K562 (cell line): ENCODE results near the gene SMG6. TPM values are rescaled to one million over a fixed set of nuclear protein-coding genes. Genes with fewer than 3 reads are reported as not detected.

Experiments used
- ATAC-seq: fragments of 200-7000 bp; cut with Tn5 transposase; 3 replicates; pipeline ENCODE4 v1.9.1; 2020; ENCODE audit warnings: moderate library complexity
- BruUV-seq: library from RNA; stranded (reverse); fragments of 400-500 nt; replicated peaks from 2 replicates; lab custom pipeline; 2021; lab: Mats Ljungman, UMichigan
- CTCF ChIA-PET: fragments of 300-600 bp; formaldehyde crosslinking; extraction: SDS; loops from one replicate; lab custom pipeline; 2021; ENCODE audit warnings: low intra/inter-chr PET ratio; lab: Yijun Ruan, JAX
- POLR2A ChIA-PET: fragments of 300-600, 350-650 bp; sonication (Branson Sonifier 250); formaldehyde crosslinking; extraction: SDS; loops from one replicate; lab custom pipeline; 2021; ENCODE audit warnings: antibody characterized with exemption, inconsistent platforms; lab: Yijun Ruan, JAX
- DNase-seq, 4 experiments: peaks; one replicate each; pipeline versions ENCODE4 v3.0.0 to v3.0.0-alpha.2; 2011 to 2018; ENCODE audit warnings: low spot score in 3 of 4, mixed read lengths in 3 of 4; ENCODE audit errors: extremely low read depth in 1 of 4
- FAIRE-seq: peaks from 2 replicates; lab custom pipeline; 2011; peaks lifted over from hg19 to GRCh38; lab: Jason Lieb, UNC
- H2AFZ ChIP-seq: 2 replicates; pipeline ENCODE4 v1.6.0; 2011; ENCODE audit warnings: low read depth, low read length, control low read depth, inconsistent platforms
- H3K27ac ChIP-seq: fragments of 200-600 bp; 3 replicates; pipeline ENCODE4 v1.8.0; 2011; ENCODE audit warnings: low read depth, mild to moderate bottlenecking, control low read depth, inconsistent platforms, low read length, moderate library complexity, mixed read lengths; ENCODE audit errors: extremely low read depth
- H3K27me3 ChIP-seq, 2 experiments: fragments of 300-600 bp in 1 of 2; 2 replicates in 1 of 2; 3 replicates in 1 of 2; pipeline versions ENCODE4 v1.6.0 to v1.8.0; 2011; ENCODE audit warnings: inconsistent platforms in 2 of 2, low read length in 2 of 2, mild to moderate bottlenecking in 1 of 2, mixed read lengths in 1 of 2, moderate library complexity in 1 of 2; ENCODE audit not compliant: control insufficient read depth in 2 of 2, insufficient read depth in 2 of 2
- H3K36me3 ChIP-seq: fragments of 300-600 bp; 3 replicates; pipeline ENCODE4 v1.8.0; 2011; ENCODE audit warnings: mild to moderate bottlenecking, low read length, inconsistent platforms; ENCODE audit not compliant: control insufficient read depth, insufficient read depth
- H3K4me1 ChIP-seq, 2 experiments: fragments of 200-600 bp in 1 of 2; replicated peaks in 1 of 2; 2 replicates in 1 of 2; 3 replicates in 1 of 2; pipeline versions ENCODE4 v1.5.1 to v1.8.0; 2011; ENCODE audit warnings: inconsistent platforms in 2 of 2, low read length in 2 of 2, mild to moderate bottlenecking in 1 of 2, mixed read lengths in 1 of 2, moderate library complexity in 1 of 2; ENCODE audit not compliant: control insufficient read depth in 2 of 2, insufficient read depth in 2 of 2
- H3K4me2 ChIP-seq: 2 replicates; pipeline ENCODE4 v1.6.1; 2011; ENCODE audit warnings: low read length, control low read depth, inconsistent platforms, mixed read lengths; ENCODE audit not compliant: insufficient read depth
- H3K4me3 ChIP-seq: fragments of 200-600 bp; sonication (generic), shearing (Covaris generic); 2 replicates; pipeline ENCODE4 v1.5.1; 2016; ENCODE audit warnings: control low read depth, inconsistent platforms
- H3K79me2 ChIP-seq: fragments of 200-600 bp; 3 replicates; pipeline ENCODE4 v1.8.0; 2011; ENCODE audit warnings: low read length, inconsistent platforms; ENCODE audit not compliant: control insufficient read depth, insufficient read depth
- H3K9ac ChIP-seq, 2 experiments: 2 replicates each; pipeline versions ENCODE4 v1.6.0 to v1.6.1; 2011; ENCODE audit warnings: low read depth in 2 of 2, low read length in 2 of 2, control low read depth in 1 of 2, inconsistent platforms in 1 of 2, mild to moderate bottlenecking in 1 of 2, mixed read lengths in 1 of 2; ENCODE audit not compliant: insufficient read depth in 1 of 2
- H3K9me1 ChIP-seq: one replicate; pipeline ENCODE4 v1.6.0; 2011; ENCODE audit warnings: inconsistent platforms, mild to moderate bottlenecking, low read length, moderate library complexity; ENCODE audit not compliant: control insufficient read depth, insufficient read depth
- H3K9me3 ChIP-seq: replicated peaks from 2 replicates; pipeline ENCODE4 v1.5.1; 2011; ENCODE audit warnings: low read depth, low read length, inconsistent platforms; ENCODE audit not compliant: control insufficient read depth, insufficient read depth
- H4K20me1 ChIP-seq: replicated peaks from 2 replicates; pipeline ENCODE4 v1.6.1; 2011; ENCODE audit warnings: low read length, inconsistent platforms, mixed read lengths; ENCODE audit not compliant: control insufficient read depth, insufficient read depth
- POLR2A ChIP-seq: fragments of 450-650 bp; conservative IDR thresholded peaks from 2 replicates; pipeline ENCODE4 v1.6.1; 2016
- STAG1 ChIP-seq: sonication (generic); formaldehyde crosslinking; IDR thresholded peaks from 2 replicates; pipeline ENCODE4 v1.5.0; 2020; ENCODE audit warnings: missing genetic modification reagents, borderline replicate concordance
- ZNF174 ChIP-seq: fragments of 250-450 bp; sonication (Bioruptor Pico); IDR thresholded peaks from 2 replicates; pipeline ENCODE4 v1.4.0; 2020; ENCODE audit warnings: mild to moderate bottlenecking
- WGBS: fragments of 100-300 bp; shearing (Covaris generic); methylation state at CpG from one replicate; pipeline ENCODE4 v1.1.6; 2016; ENCODE audit warnings: low coverage, mixed read lengths; ENCODE audit not compliant: insufficient coverage; ENCODE audit errors: missing lambda C conversion rate; 5-methylcytosine and 5-hydroxymethylcytosine counted together
- in situ Hi-C: fragments of 300-500 bp; cut with MboI; formaldehyde crosslinking; loops from 4 replicates; pipeline ENCODE4 v1.15.0; 2018; ENCODE audit warnings: inconsistent platforms, mixed read lengths
- intact Hi-C: fragments of 100-400 bp; cut with micrococcal nuclease; formaldehyde crosslinking; loops from 2 replicates; pipeline ENCODE4 v1.14.2; 2022
- polyA plus RNA-seq, 8 experiments: library from polyadenylated mRNA; depleted of rRNA in 4 of 8; stranded (reverse) in 5 of 8; unstranded in 3 of 8; fragments of >200 nt; fragmentation: Nextera tagmentation in 2 of 8; fragmentation: Illumina TruSeq in 1 of 8; extraction: Ambion mirVana in 2 of 8; extraction: Trizol in 1 of 8; gene quantifications; 2 replicates each; pipeline versions ENCODE4 v1.2.1 to v1.2.3, GENCODE V29; 2011 to 2014; ENCODE audit warnings: inconsistent platforms in 1 of 8, missing spikeins in 1 of 8
- total RNA-seq, 7 experiments: library from RNA; depleted of rRNA in 6 of 7; stranded (reverse); fragments of >200 nt in 6 of 7; fragmentation: Illumina TruSeq in 2 of 7; extraction: Trizol in 2 of 7; gene quantifications; 2 replicates each; pipeline versions ENCODE4 v1.2.1 to v1.2.3, GENCODE V29; 2011 to 2021; ENCODE audit warnings: low replicate concordance in 1 of 7
- TF ChIP-seq, protein P1 (sequence below): fragments of 250-450 bp; sonication (Bioruptor Pico); IDR thresholded peaks from 2 replicates; pipeline ENCODE4 v1.5.0; 2021; ENCODE audit warnings: mild to moderate bottlenecking, moderate library complexity

The SMG6 gene
- total and polyA plus RNA-seq, 9 of the 15 experiments (the other 6 are each of a cell fraction or from before 2014, with no cell fraction given) = 0.44 to 13.9 (median 6.0) TPM

DNA sequence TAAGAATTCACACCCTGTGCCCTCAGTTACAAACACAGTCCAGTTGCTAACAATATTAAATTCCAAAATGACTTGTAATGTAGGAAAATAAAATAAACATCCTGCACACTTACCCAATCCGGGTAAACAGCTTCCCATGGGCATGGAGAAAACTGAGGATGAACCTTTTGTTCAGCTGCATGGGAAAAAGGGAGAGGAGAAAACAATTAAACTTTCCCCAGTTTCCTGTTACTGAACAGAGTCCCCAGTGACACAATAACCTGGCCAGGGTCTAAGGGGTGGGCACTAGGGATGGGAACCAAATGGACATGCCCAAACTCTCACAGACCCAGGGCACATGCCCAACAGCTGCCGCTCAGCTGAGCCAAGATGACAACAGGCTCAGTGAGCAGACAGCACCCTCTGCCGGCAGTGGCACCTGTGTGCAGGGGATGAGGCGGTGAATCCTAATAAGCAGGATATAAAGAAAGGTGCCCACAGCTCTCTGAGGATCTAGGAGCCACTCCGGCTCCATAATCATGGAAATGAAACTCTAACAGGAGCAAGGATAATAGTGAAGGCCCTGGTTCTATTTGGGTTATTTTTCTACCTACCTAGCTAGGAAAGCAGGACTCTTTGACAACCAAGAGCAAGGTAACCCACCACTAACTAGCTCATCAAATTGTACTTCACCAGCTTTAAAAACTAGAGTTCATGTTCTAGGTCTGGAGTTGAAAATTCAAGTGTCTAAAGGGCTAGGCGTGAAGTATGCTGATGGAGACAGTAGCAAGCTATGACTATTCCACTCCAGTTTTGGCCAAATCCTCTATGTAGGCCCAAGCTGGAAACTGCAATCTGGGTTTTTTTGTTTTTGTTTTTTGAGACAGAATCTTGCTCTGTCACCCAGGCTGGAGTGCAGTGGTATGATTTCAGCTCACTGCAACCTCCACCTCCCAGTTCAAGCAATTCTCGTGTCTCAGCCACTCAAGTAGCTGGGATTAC, 58.8 kb downstream of the SMG6 start (continued):
- TF ChIP-seq, protein P1, sequence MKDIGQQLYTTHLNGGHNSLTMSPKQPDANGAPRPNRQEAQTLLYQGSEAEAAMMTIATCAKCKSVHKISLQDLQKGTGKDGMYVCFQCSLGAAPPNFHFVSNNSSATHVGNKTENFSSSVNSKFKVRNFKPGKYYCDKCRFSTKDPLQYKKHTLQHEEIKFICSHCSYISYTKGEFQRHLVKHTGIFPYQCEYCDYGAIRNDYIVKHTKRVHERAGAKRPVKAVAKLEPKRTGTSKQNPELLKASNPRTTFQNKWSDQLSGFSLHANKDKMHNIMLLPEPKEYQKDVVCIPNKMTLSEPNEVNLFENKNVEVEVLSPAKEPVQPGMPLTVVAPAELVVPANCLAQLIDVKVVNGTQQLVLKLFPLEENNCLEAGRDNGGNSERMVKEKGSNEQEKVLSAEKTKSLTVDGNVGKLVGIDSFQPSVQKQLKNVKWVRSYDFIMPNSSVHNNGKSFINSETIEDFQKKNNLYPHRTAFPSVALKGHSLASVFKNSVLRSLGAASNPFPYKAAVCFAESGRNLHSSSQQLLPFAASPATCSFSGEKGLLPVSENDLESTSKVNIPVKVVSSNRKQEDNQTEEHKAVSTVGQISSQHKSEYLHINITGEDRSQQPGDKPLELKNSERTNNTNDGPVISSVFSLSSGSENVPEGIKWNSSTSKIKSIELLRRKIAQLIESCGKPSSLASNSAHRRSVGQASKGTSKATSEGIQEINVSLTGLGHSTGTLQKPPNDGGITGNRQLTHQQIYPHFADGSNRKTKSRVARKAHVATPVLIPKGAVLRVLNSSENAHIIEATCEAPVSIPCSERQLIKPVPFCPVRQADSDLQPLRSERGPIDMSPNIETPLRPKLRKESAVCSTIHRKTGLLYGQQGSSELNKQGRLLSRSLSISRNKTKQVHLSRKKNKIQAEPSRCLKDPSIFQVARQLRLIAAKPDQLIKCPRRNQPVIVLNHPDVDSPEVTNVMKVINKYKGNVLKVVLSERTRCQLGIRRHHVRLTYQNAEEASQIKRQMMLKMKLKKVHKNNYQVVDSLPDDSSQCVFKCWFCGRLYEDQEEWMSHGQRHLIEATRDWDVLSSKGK = no peak
- TF ChIP-seq STAG1 (CRISPR knock-in tag) = peak; percentile 80

- Histone ChIP-seq H3K4me1 (no peaks in the 10 kb centered on the region; a peak in 1 of 5 replicates), H3K4me3 (no peak overlapping the region), H2AFZ (no peak overlapping the region), H3K9me3 (no peaks in the 10 kb centered on the region), H3K27me3 (no peaks in the 10 kb centered on the region), H3K9ac (no peak overlapping the region), H3K36me3 (peaks cover 21% of the 10 kb centered on the region; the same call in 2 of the 3 replicates), H3K27ac (no peak overlapping the region), H4K20me1 (no peaks in the 10 kb centered on the region), H3K9me1 (no peaks in the 10 kb centered on the region), H3K4me2 (no peak overlapping the region), H3K79me2 (no peaks in the 10 kb centered on the region)
- no peak for TF ChIP-seq ZNF174 (CRISPR knock-in tag)
- TF ChIP-seq POLR2A = no peak
- 83% methylated on average over 4 of the region's 5 CpGs for WGBS
- intact Hi-C loops = loop anchor here (1.0 kb wide), 1 partner anchor 190 kb away; no protein-coding TSS in a partner anchor
- in situ Hi-C loops = loop anchor here (10.0 to 25.0 kb wide), 2 partner anchors 179 to 332 kb away; no protein-coding TSS in a partner anchor
- POLR2A ChIA-PET = no interaction called here
- no peak for FAIRE-seq
- DNase-seq = no peak
- no peak for ATAC-seq
- BruUV-seq = no TSS peak
- CTCF ChIA-PET = interaction anchor here (0.7 to 2.5 kb wide), 3 partner anchors 189 to 575 kb away, joined by 4 to 25 read pairs (median 5); partner anchors contain the start of gene HIC1
Observed at GRCh38 chr17:2243953-2244352, 59.6 kb downstream of the SMG6 start.
